ELF-1 (cell line): Measurements from ENCODE around the gene HGF.

ENCODE experiments used
- DNase-seq: peaks from one replicate; pipeline ENCODE4 v3.0.0-alpha.2; 2016; ENCODE audit warnings: low read depth, low spot score

The HGF gene

GRCh38 chr7:81684514-81685269 lies 85.2 kb downstream of the HGF start:
- DNase-seq = peak; percentile 53

- no peak for DNase-seq
Measured at GRCh38 chr7:81684033-81684432, 85.8 kb downstream of the HGF start.

DNA sequence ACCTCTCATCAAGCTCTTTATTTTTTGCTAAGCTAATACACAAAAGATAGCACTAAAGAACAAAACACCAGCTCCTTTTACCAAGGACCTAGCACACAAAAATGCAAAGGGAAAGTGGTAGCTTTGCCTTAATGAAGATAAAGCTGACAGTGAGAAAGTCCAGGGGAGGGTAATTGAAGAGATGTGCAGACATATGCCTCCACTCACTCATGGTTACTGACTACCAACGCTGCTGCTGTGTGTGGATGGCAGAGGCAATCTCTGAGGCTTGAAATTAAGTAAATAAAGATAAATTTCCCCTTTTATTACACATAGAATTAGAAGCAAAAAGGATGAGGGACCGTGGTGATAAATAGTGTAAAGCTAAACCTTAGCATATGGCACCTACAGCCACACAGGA lies 87.0 kb downstream of the HGF start:
- no peak for DNase-seq

- DNase-seq = no peak
Measured at GRCh38 chr7:81680120-81680519, 89.7 kb downstream of the HGF start.

- DNase-seq = no peak
Measured at GRCh38 chr7:81676813-81677212, 93.0 kb downstream of the HGF start.

DNA sequence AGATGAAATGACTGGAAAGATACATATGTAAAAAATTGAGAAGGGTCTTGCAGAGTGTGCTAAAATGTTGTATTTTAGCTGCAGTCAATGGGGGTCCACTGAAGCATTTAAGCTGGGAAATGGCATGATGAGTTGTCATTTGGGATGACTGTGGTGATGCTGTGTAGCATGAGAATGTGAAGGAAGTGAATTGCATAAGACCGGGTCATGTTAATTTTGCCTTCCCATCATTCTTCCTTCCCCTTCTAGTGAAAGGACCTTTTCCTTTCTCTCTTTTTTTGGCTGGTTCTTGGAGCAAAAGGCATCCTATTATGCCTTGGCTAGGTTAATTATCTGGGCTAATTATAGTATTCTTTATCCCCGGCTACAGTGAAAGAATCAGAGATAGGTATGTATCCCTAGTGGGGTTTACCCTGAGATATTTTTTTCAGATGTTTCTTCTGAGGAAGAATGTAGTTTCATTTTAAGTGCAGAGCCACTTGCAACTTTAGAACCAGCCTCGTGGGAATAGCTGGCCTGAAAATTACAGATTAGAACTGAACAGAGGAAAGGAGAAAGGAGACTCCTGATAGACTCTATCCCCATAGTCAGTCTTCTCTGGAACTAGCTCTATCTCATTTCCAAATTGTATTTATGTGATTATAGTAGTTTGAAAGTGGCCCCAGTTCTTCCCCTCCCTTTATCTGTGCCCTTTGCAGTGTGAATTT lies 93.6 kb downstream of the HGF start:
- DNase-seq = no peak

DNA sequence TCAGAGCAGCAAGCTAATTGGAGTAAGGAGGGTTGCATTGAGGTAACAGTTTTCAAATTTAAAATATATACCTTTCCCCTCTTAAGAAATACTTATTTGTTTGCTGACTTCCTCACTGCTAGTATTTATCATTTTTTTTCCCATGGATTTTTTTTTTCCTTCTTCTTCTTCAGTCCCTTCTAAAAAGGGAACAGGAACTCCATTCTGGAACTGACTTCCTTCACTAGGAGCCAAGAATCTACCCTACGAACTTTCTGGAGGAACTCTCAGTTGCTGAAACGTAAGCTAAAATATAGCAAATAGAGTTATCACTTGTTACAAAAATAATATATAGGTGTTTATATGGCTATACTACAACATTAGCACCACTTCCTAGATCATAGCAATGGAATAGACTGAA lies 95.4 kb downstream of the HGF start:
- no peak for DNase-seq

DNA sequence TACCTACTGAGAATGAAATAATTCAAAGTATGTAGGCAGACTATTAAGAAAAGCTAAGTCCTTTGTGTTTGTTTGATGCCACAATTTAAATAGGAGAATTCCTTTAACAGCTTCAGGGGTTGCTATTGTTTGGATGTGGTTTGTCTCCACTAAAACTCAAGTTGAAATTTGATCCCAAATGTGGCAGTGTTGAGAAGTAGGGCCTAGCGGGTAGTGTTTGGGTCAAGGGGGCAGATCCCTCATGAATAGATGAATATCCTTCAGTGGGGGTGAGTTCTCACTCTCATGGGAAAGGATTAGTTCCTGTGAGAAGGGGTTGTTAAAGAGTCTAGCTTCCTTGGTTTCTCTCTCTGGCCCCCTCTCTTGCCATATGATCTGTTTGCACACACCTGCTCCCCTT lies 97.0 kb downstream of the HGF start:
- DNase-seq = peak; percentile 29

DNA sequence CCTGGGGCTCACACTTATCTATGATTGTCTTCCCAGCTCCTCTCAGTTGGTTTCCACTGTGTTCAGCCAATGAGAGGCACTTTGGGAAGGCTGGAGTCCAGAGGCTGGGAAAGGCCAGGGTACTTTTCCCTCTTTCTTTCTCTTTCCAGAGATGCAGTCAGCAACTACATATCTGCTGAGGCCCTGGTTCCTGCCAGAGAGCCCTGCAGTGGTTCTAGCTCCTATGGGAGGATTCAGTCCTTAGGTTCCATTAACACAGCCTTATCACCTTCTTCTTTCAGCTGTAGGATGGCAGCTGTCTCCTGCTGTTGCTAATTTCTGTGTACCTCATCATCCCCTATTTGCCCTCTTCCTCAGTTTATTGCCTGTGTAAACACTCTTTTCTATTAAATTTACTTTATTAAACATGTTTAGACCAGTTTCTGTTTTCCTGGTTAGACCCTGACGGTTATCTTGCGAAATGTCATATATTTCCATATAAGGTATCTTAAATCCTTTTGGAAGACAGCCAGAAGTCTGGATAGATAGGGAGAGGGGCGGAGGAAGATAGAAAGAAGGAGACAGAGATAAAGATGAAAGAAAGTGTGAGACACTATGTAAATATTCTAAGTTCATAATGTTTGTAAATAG lies 100.3 kb downstream of the HGF start:
- DNase-seq = no peak

- DNase-seq = no peak
Measured at GRCh38 chr7:81666209-81666608, 103.6 kb downstream of the HGF start.

DNA sequence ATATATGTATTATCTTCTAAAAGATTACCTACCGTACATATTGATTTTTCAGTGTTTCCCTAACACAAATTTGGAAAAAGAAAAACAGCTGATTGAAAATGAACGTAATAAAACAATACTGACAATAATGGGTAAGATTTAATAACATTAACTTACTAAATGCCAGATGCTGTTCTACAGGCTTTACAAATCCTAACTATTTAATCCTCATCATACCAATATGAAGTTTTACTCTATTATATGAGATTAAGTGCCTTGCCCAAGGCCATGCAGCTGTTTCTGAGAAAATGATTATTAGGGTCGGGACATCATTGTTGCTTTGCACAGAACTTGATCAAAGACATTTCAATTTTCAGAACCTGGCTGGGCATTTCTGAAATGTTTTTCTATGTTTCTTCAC lies 104.6 kb downstream of the HGF start:
- no peak for DNase-seq

DNA sequence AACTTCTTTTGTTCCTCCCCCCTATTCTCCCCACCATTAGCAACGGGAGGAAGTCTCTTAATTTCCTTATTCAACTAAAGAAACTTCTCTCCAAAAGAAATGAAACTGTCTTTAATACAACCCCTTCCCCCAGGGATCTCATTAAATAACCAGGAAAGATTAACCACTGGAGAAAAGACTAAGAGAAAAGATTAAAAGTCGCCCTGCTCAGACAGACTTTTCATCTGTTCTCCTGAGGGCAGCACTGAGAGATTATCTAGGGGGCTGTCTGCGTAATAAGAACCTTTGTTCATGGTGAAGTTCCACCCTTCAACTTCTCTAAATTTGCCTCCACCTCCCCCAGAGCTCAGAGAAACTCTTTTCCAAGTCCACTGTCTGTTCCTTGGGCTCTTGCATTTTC lies 105.5 kb downstream of the HGF start:
- DNase-seq = no peak

DNA sequence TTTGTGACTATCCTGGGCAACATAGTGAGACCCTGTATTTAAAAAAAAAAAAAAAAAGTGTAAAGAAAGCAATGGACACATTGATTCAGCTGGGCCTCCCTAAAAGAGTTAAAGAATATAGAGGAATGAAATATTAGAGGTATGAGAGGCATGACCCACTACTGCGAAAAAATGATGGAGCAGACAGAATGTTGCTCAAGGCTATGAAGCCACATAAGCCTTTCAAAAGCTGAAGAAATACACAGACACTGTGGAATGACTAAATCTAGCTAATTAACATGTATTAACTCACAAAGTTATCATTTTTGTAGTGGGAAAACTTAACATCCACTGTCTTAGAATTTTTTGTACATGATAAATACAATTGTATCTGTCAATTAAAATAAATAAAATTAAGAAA lies 107.3 kb downstream of the HGF start:
- no peak for DNase-seq

GRCh38 chr7:81659697-81660395 lies 110.0 kb downstream of the HGF start:
- no peak for DNase-seq

DNA sequence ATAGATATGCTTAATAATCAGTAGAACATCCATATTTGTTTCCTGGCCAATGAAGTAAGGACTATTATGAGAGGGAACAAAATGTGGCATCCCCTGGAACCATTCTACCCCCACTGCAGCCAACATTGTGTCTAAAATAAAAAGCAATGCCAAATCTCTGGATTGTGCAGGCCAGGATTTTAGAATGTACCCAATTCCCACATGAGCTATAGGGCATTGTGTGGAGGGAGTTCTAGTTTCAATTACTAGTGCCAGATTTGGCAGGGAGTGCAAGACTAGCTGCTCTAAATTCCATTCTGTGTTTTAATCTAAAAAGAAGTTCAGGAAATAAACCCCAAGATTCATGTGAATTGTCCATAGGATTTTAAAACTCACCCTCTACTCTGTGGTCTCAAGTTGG lies 112.3 kb downstream of the HGF start:
- no peak for DNase-seq

DNA sequence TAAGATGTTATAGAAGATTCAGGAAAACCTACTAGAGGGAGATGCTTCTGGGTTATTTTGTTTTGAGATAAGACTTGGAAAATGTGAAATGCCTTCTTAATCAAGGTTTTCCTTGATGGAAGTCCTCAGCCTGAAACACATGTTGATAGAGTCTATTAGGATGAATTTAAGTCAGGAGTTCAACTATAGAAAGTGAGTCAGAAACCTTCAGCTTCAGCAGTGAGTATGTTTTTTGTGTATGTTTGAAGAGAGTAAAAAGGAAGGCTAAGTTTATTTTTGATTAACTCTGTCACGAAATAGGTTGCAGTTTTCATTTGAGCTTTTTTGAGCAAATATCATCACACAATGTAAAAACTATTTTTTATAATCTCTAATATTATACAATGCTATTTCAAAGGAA lies 114.6 kb downstream of the HGF start:
- no peak for DNase-seq

- DNase-seq = no peak
Measured at GRCh38 chr7:81652225-81652624, 117.6 kb downstream of the HGF start.
